ENCODE results near the gene SYT7. TPM values are rescaled to one million over a fixed set of nuclear protein-coding genes. Genes with fewer than 3 reads are reported as not detected.

The SYT7 gene
- total RNA-seq, 1 donor from 2014 or later: 28.2 TPM

DNA sequence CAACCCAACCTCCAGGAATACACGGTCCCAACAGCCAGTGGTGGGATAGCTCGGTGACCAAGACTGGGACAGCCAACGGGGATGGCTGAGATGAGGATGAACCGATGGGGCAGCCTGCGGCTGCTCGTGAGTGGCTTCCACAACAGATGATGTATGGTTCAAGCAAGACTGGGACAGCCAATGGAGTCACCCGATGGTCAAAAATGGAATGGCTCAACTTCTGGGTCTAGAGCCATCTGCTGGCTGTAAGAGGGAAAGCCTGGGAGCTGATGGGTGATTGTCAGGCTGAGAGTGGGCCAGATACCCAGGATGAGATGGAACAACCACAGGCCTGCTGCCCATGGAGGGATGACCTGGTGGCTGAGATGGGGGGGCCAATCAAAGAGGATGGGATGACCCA is 35.5 kb downstream of the SYT7 start:
- ATAC-seq (no peak), DNase-seq (ENCODE audit: missing footprints) (no peak)
- intact Hi-C loops (cut with DNase I): no loop called here

DNA sequence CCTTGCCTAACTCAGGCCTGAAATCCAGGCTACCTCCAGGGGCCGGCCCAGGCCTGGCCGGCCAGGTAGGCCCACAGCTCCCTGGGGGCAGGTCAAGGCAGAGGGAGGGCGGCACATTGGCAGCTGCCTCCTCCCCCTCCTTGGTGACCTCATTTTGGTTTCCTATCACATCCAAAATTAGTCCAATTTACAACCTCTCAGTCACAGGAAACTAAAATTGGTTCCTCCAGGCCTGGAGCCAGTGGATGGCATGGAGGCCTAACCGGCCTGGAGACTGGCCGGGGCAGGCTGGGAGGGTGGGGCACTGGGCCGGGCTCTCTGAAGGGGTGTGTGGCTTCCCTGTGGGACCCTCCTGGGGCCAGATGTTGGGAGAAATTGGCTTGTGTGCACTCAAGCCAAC is 36.4 kb downstream of the SYT7 start:
- no peak for DNase-seq (ENCODE audit: missing footprints)
- ATAC-seq: no peak
- intact Hi-C loops (cut with DNase I): no loop called here

DNA sequence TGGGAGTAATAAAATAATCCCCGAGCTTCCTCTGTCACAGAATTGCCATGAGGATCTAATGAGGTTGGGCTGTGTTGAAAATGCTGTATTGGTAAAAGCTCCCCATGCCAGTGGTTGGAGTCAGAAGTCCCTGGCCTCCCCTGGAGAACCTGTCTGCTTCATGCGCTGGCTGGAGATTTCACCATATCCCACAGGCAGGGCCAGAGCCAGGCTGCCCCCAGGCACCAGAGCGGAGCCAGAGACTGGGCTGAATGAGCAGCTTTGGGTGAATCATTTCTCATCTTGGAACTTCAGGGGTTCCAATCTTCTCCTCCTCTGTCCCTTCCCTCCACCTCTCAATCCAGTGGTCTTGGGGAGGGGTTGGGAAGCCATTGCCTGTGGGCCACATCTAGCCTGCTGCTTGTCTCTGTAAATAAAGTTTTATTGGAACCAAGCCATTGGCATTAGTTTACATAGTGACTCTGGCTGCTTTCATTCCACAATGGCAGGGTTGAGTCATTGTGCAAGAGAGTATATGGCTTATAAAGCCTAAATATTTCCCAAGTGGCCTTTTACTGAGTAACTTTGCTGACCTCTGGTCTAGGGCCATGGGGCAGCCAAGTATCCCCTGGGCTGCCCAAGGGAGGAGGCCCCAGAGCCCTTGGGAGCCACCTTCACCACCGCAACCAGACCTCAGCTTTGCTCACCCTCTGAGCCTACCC is 37.1 kb downstream of the SYT7 start:
- intact Hi-C loops (cut with DNase I): no loop called here
- no peak for ATAC-seq
- no peak for DNase-seq (ENCODE audit: missing footprints)

DNA sequence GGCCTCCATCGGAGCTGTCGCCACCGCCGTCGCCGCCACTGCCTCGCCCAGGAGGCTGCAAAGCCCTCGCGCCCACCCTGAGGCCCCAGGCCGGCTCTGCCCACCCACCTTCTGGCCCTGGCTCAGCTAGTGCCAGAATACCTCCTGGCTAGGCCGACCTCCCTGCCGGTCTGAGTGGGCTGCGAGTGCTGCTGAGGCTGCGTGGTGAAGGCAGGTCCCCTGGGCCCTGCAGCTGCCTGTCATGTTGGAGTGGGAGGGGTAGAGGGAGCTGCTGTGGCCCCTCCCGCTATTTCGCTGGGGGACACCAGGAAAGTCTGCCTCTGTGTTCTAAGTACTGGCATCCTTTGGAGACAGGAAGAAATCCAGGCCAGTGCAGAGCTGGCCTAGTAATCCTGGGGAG is 38.2 kb downstream of the SYT7 start:
- DNase-seq (ENCODE audit: missing footprints): no peak
- intact Hi-C loops (cut with DNase I): no loop called here
- ATAC-seq: no peak

- ATAC-seq: no peak
- DNase-seq (ENCODE audit: missing footprints): no peak
- intact Hi-C loops (cut with DNase I): no loop called here
These were observed 38.8 kb downstream of the SYT7 start for GRCh38 chr11:61542024-61542461.

- no peak for DNase-seq (ENCODE audit: missing footprints)
- no peak for ATAC-seq
- intact Hi-C loops (cut with DNase I): no loop called here
These were observed 39.3 kb downstream of the SYT7 start for GRCh38 chr11:61541598-61541997.

- DNase-seq (ENCODE audit: missing footprints) (no peak), ATAC-seq (no peak)
- intact Hi-C loops (cut with DNase I): no loop called here
These were observed 40.3 kb downstream of the SYT7 start for GRCh38 chr11:61540528-61540927.

GRCh38 chr11:61539831-61540357 is 41.0 kb downstream of the SYT7 start:
- ATAC-seq (no peak), DNase-seq (ENCODE audit: missing footprints) (no peak)
- intact Hi-C loops (cut with DNase I): no loop called here

GRCh38 chr11:61539006-61539405 is 41.9 kb downstream of the SYT7 start:
- intact Hi-C loops (cut with DNase I): no loop called here
- DNase-seq (ENCODE audit: missing footprints) (no peak), ATAC-seq (peak; percentile 38)

DNA sequence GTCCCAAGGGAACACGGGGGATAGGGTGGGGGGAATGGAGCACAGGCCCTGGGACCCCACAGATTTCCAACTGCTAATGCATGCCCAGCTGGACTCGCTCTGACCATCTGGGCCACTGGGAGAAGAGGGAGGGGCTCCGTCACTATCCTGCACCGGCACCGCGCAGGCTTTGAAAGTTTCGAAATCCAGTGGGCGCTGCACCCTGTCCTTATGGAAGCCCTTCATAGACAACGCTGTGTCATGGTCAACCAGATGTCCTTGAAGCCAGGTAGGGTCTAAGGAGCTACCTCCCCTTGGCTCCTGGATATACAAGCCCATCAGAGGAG is 42.3 kb downstream of the SYT7 start:
- DNase-seq (ENCODE audit: missing footprints) (no peak), ATAC-seq (no peak)

GRCh38 chr11:61537326-61537725 is 43.5 kb downstream of the SYT7 start:
- DNase-seq (ENCODE audit: missing footprints): peak; percentile 69
- intact Hi-C loops (cut with DNase I): no loop called here
- no peak for ATAC-seq

More for the DNA sequence above, 42.3 kb downstream of the SYT7 start:
- intact Hi-C loops (cut with DNase I): no loop called here

DNA sequence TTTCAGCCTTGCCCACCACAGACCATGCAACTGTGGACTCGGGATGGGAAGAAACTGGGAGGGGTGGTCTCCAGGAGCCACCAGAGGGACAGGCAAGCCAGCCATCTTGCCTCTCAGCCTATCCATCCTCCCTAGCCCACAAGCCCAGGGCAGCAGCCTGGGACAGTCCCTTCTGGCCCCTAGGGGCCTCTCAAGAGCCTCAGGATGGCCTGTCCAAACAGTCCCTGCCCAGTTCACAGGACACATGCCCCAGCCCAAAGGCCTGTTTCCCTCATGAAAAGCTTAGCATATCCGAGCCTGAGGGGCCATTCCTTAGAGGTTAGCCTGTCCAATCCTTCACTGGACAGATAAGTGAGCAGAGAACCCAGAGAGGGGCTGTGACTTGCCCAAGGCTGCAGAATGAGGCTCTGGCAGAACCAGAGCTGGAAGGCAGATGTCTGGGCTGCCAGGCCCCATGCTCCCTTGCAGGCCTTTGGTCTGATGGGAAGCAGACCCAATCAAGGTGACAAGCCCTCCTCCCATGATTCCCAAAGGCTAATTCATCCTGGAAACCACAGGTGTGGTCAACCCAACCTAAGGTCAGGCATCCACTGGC is 44.1 kb downstream of the SYT7 start:
- intact Hi-C loops (cut with DNase I): no loop called here
- DNase-seq (ENCODE audit: missing footprints) (no peak), ATAC-seq (no peak)

GRCh38 chr11:61535998-61536675 is 44.7 kb downstream of the SYT7 start:
- ATAC-seq: no peak
- intact Hi-C loops (cut with DNase I): loop anchor here (2.0 kb wide), 1 partner anchor 13 kb away; no protein-coding TSS in a partner anchor
- no peak for DNase-seq (ENCODE audit: missing footprints)

- intact Hi-C loops (cut with DNase I): loop anchor here (2.0 kb wide), 1 partner anchor 14 kb away; no protein-coding TSS in a partner anchor
- ATAC-seq (peak; percentile 63), DNase-seq (ENCODE audit: missing footprints) (peak; percentile 70)
These were observed 45.7 kb downstream of the SYT7 start for GRCh38 chr11:61534933-61535839.

DNA sequence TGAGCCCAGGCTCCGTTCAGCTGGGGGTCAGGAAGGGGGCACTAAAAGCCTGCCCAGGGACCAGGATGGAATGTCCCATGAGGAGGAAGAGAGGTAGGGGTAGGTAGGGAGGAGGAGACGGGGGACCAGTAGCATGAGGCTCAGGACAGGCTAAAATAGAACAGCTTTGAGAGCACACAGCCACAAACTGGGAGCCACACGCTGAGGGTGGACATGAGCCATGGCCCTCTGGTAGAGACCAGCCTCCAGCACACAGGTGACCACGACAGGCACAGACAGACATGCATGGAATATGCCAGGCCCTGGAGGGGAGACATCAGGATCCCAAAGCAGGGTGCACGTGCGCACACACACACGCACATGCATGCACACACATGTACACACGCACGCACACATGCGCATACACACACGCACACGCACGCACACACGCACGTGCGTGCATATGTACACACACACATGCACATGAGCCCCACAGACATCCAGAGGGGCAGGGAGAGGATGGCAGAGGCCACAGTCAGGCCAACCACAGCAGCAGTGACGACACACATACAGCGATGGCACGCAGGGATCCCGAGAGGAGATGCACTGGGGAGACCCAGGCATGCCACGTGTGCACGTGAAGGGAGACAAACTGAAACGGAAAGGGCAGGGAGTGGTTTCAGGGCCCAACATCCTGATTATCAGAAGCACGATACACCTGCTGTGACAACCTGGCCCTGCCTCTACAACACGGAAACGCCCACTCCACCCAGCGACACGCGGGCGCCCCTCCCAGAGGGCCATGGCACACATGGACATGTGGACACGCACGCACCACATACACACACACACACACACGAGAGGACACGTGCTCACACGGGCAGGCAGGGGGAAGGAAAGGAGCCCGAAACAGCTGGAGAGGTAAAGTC is 46.6 kb downstream of the SYT7 start:
- intact Hi-C loops (cut with DNase I): loop anchor here (2.0 kb wide), 1 partner anchor 15 kb away; no protein-coding TSS in a partner anchor
- ATAC-seq (no peak), DNase-seq (ENCODE audit: missing footprints) (no peak)

GRCh38 chr11:61533401-61533800 is 47.5 kb downstream of the SYT7 start:
- intact Hi-C loops (cut with DNase I): no loop called here
- DNase-seq (ENCODE audit: missing footprints): no peak
- no peak for ATAC-seq

- ATAC-seq (no peak), DNase-seq (ENCODE audit: missing footprints) (no peak)
- intact Hi-C loops (cut with DNase I): no loop called here
These were observed 47.9 kb downstream of the SYT7 start for GRCh38 chr11:61533039-61533375.
